A549 (cell line): Measurements from ENCODE around the gene OR10W1. TPM values are rescaled to one million over a fixed set of nuclear protein-coding genes. Genes with fewer than 3 reads are reported as not detected.

Experiments
- ATAC-seq, 2 experiments: fragments of 200-7000 bp in 1 of 2; fragments of >200 bp in 1 of 2; cut with Nextera tagmentation in 1 of 2; cut with Tn5 transposase in 1 of 2; 3 replicates each; pipeline versions ENCODE4 v1.8.0 to v1.9.1; 2018 to 2020; ENCODE audit warnings: mild to moderate bottlenecking in 1 of 2, moderate library complexity in 1 of 2
- CTCF ChIA-PET: fragments of 300-600 bp; sonication (Branson Sonifier 250); formaldehyde crosslinking; extraction: SDS; loops from one replicate; lab custom pipeline; 2021; ENCODE audit warnings: antibody characterized with exemption, inconsistent platforms; lab: Yijun Ruan, JAX
- POLR2A ChIA-PET: fragments of 350-600 bp; formaldehyde crosslinking; extraction: SDS; loops from one replicate; lab custom pipeline; 2021; ENCODE audit warnings: antibody characterized with exemption, inconsistent platforms; lab: Yijun Ruan, JAX
- DNase-seq, 2 experiments: peaks; one replicate each; pipeline versions ENCODE4 v3.0.0 to v3.0.0-alpha.2; 2011 to 2016; ENCODE audit warnings: low read depth in 1 of 2, low spot score in 1 of 2
- FAIRE-seq: peaks from 2 replicates; lab custom pipeline; 2011; peaks lifted over from hg19 to GRCh38; lab: Jason Lieb, UNC
- H3K27ac ChIP-seq, 2 experiments: fragments of >200 bp; sonication (Bioruptor Twin); formaldehyde crosslinking; 3 replicates each; pipeline ENCODE4 v1.5.1; 2016 to 2017
- H3K4me1 ChIP-seq: fragments of >200 bp; sonication (Bioruptor Twin); formaldehyde crosslinking; 3 replicates; pipeline ENCODE4 v1.6.1; 2016
- H3K4me2 ChIP-seq: fragments of >200 bp; sonication (Bioruptor Twin); formaldehyde crosslinking; 3 replicates; pipeline ENCODE4 v1.6.1; 2016
- H3K4me3 ChIP-seq: fragments of >200 bp; sonication (Bioruptor Twin); formaldehyde crosslinking; 3 replicates; pipeline ENCODE4 v1.5.1; 2016
- H3K9me3 ChIP-seq: fragments of >200 bp; sonication (Bioruptor Twin); formaldehyde crosslinking; 3 replicates; pipeline ENCODE4 v1.6.1; 2016
- BHLHE40 ChIP-seq: IDR thresholded peaks from 2 replicates; pipeline ENCODE4 v1.6.1; 2012; ENCODE audit warnings: low read depth, low read length, inconsistent platforms
- CBX8 ChIP-seq: fragments of 200-600 bp; sonication (generic); IDR thresholded peaks from 2 replicates; pipeline ENCODE4 v1.6.1; 2016
- CHD4 ChIP-seq: fragments of 200-600 bp; sonication (generic); IDR thresholded peaks from 2 replicates; pipeline ENCODE4 v1.6.1; 2016; ENCODE audit warnings: antibody characterized with exemption, mild to moderate bottlenecking, borderline replicate concordance
- CTCF ChIP-seq: fragments of >200 bp; sonication (Bioruptor Twin); formaldehyde crosslinking; IDR thresholded peaks from 3 replicates; pipeline ENCODE4 v1.5.1; 2016
- EHF ChIP-seq: fragments of 250-450 bp; sonication (Bioruptor Pico); IDR thresholded peaks from 2 replicates; pipeline ENCODE4 v1.5.0; 2020; ENCODE audit warnings: mild to moderate bottlenecking
- EP300 ChIP-seq, 2 experiments: fragments of >200 bp; sonication (Bioruptor Twin); formaldehyde crosslinking; IDR thresholded peaks; 2 replicates in 1 of 2; 3 replicates in 1 of 2; pipeline ENCODE4 v1.6.1; 2016 to 2017
- ESRRA ChIP-seq: fragments of 150-350 bp; IDR thresholded peaks from 2 replicates; pipeline ENCODE4 v1.6.1; 2014; ENCODE audit warnings: mild to moderate bottlenecking, low read length, borderline replicate concordance
- FOSL2 ChIP-seq, 2 experiments: fragments of 450-650 bp in 1 of 2; fragments of >200 bp in 1 of 2; sonication (Bioruptor Twin) in 1 of 2; formaldehyde crosslinking; IDR thresholded peaks; 2 replicates each; pipeline versions ENCODE4 v1.5.0 to v1.6.1; 2016 to 2020; ENCODE audit warnings: mild to moderate bottlenecking in 1 of 2, moderate library complexity in 1 of 2
- FOXS1 ChIP-seq: fragments of 250-450 bp; sonication (Bioruptor Pico); IDR thresholded peaks from 2 replicates; pipeline ENCODE4 v1.5.0; 2020; ENCODE audit warnings: mild to moderate bottlenecking, moderate library complexity
- HDAC2 ChIP-seq: fragments of 200-600 bp; sonication (generic); IDR thresholded peaks from 2 replicates; pipeline ENCODE4 v1.6.1; 2016
- HEYL ChIP-seq: fragments of 250-450 bp; sonication (Bioruptor Pico); IDR thresholded peaks from 2 replicates; pipeline ENCODE4 v1.8.0; 2021; ENCODE audit warnings: mild to moderate bottlenecking, moderate library complexity
- HOXA7 ChIP-seq: fragments of 250-450 bp; sonication (Bioruptor Pico); IDR thresholded peaks from 2 replicates; pipeline ENCODE4 v1.5.0; 2020; ENCODE audit warnings: mild to moderate bottlenecking, moderate library complexity
- HOXB13 ChIP-seq: fragments of 250-450 bp; sonication (Bioruptor Pico); IDR thresholded peaks from 2 replicates; pipeline ENCODE4 v1.5.0; 2020; ENCODE audit warnings: low read depth, mild to moderate bottlenecking, moderate library complexity
- JUN ChIP-seq, 2 experiments: fragments of >200 bp; sonication (Bioruptor Twin); formaldehyde crosslinking; IDR thresholded peaks; 2 replicates in 1 of 2; 3 replicates in 1 of 2; pipeline ENCODE4 v1.6.1; 2016 to 2017
- JUNB ChIP-seq: fragments of >200 bp; sonication (Bioruptor Twin); formaldehyde crosslinking; IDR thresholded peaks from 2 replicates; pipeline ENCODE4 v1.6.1; 2016
- KDM5A ChIP-seq: fragments of 200-600 bp; sonication (generic); IDR thresholded peaks from 2 replicates; pipeline ENCODE4 v1.6.1; 2016; ENCODE audit warnings: antibody characterized with exemption, mild to moderate bottlenecking
- MAZ ChIP-seq: fragments of 150-350 bp; IDR thresholded peaks from 2 replicates; pipeline ENCODE4 v1.6.1; 2014; ENCODE audit warnings: antibody characterized with exemption, low read depth, low read length, borderline replicate concordance
- NPAS2 ChIP-seq: fragments of 250-450 bp; sonication (Bioruptor Pico); IDR thresholded peaks from 2 replicates; pipeline ENCODE4 v1.8.0; 2022; ENCODE audit warnings: mild to moderate bottlenecking, moderate library complexity, borderline replicate concordance
- NR3C1 ChIP-seq: fragments of >200 bp; sonication (Bioruptor Twin); formaldehyde crosslinking; IDR thresholded peaks from 3 replicates; pipeline ENCODE4 v1.6.1; 2017
- PBX3 ChIP-seq: IDR thresholded peaks from 2 replicates; pipeline ENCODE4 v1.6.1; 2012
- POLR2A ChIP-seq: IDR thresholded peaks from 2 replicates; pipeline ENCODE4 v1.6.1; 2012; ENCODE audit warnings: mild to moderate bottlenecking, low read length
- POLR2AphosphoS2 ChIP-seq: conservative IDR thresholded peaks from 2 replicates; pipeline ENCODE4 v1.6.1; 2012; ENCODE audit warnings: low read length, improper control_type of control experiment, inconsistent platforms
- RAD21 ChIP-seq, 2 experiments: fragments of >200 bp in 1 of 2; sonication (Bioruptor Twin) in 1 of 2; formaldehyde crosslinking in 1 of 2; IDR thresholded peaks in 1 of 2; conservative IDR thresholded peaks in 1 of 2; 2 replicates in 1 of 2; 3 replicates in 1 of 2; pipeline ENCODE4 v1.6.1; 2012 to 2018; ENCODE audit warnings: inconsistent platforms in 1 of 2
- RARB ChIP-seq: fragments of 250-450 bp; sonication (Bioruptor Pico); IDR thresholded peaks from 2 replicates; pipeline ENCODE4 v1.8.0; 2021; ENCODE audit warnings: mild to moderate bottlenecking, moderate library complexity
- SMC3 ChIP-seq: fragments of >200 bp; sonication (Bioruptor Twin); formaldehyde crosslinking; IDR thresholded peaks from 3 replicates; pipeline ENCODE4 v1.6.1; 2018; ENCODE audit warnings: inconsistent platforms
- TP53 ChIP-seq: fragments of 250-450 bp; sonication (Bioruptor Pico); IDR thresholded peaks from 2 replicates; pipeline ENCODE4 v1.5.0; 2021; ENCODE audit warnings: mild to moderate bottlenecking, moderate library complexity
- ZC3H11A ChIP-seq: fragments of 450-650 bp; IDR thresholded peaks from 2 replicates; pipeline ENCODE4 v1.6.1; 2014; ENCODE audit warnings: antibody characterized with exemption, mild to moderate bottlenecking
- ZFP36 ChIP-seq: fragments of 450-650 bp; IDR thresholded peaks from 2 replicates; pipeline ENCODE4 v1.6.1; 2014; ENCODE audit warnings: borderline replicate concordance; ENCODE audit not compliant: partially characterized antibody
- WGBS: methylation state at CpG from one replicate; pipeline ENCODE4 v1.1.6; 2017; ENCODE audit errors: missing lambda C conversion rate; 5-methylcytosine and 5-hydroxymethylcytosine counted together
- polyA plus RNA-seq, 4 experiments: library from polyadenylated mRNA; depleted of rRNA in 3 of 4; stranded (reverse); fragments of >200 nt; fragmentation: RNase III in 1 of 4; extraction: RNeasy Plus Mini Kit Qiagen cat#74134 plus additional on column Dnase treatment in 1 of 4; gene quantifications; 2 replicates in 3 of 4; 3 replicates in 1 of 4; pipeline ENCODE4 v1.2.3, GENCODE V29; 2011 to 2017
- TF ChIP-seq, protein P1 (sequence below): fragments of 450-650 bp; IDR thresholded peaks from 2 replicates; pipeline ENCODE4 v1.6.1; 2014; ENCODE audit warnings: antibody characterized with exemption

The OR10W1 gene
- polyA plus RNA-seq, 2 of the 4 experiments (the other 2 are of a cell fraction), result not detected

GRCh38 chr11:58292017-58292416 is 24.0 kb upstream of the OR10W1 start:
- no peak for TF ChIP-seq RARB (CRISPR knock-in tag)
- no peak for TF ChIP-seq HOXA7
- no peak for TF ChIP-seq ZC3H11A
- TF ChIP-seq PBX3, result no peak
- TF ChIP-seq, protein P1, sequence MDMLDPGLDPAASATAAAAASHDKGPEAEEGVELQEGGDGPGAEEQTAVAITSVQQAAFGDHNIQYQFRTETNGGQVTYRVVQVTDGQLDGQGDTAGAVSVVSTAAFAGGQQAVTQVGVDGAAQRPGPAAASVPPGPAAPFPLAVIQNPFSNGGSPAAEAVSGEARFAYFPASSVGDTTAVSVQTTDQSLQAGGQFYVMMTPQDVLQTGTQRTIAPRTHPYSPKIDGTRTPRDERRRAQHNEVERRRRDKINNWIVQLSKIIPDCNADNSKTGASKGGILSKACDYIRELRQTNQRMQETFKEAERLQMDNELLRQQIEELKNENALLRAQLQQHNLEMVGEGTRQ, result no peak
- no peak for TF ChIP-seq NR3C1
- no peak for TF ChIP-seq JUNB
- TF ChIP-seq EP300 (IDR thresholded peaks at IDR 0.05), result no peak
- no peak for TF ChIP-seq NPAS2 (CRISPR knock-in tag)
- TF ChIP-seq HOXB13, result no peak
- no peak for TF ChIP-seq RAD21 (conservative IDR thresholded peaks at IDR 0.05 in 1 of 2, IDR thresholded peaks at IDR 0.05 in 1 of 2)
- TF ChIP-seq JUN (IDR thresholded peaks at IDR 0.05), result no peak
- TF ChIP-seq ESRRA, result no peak
- no peak for TF ChIP-seq HEYL (CRISPR knock-in tag)
- TF ChIP-seq POLR2A, result no peak
- TF ChIP-seq KDM5A, result no peak
- TF ChIP-seq MAZ, result no peak
- TF ChIP-seq CHD4, result no peak
- no peak for TF ChIP-seq HDAC2
- ChIA-PET POLR2A (no interaction called here), CTCF (no interaction called here)
- H3K4me3 ChIP-seq, result no peak overlapping the region
- FAIRE-seq (no peak), ATAC-seq (no peak), DNase-seq (no peak)
- H3K27ac ChIP-seq, result no peak overlapping the region
- no peaks in the 10 kb centered on the region for H3K9me3 ChIP-seq
- no peaks in the 10 kb centered on the region for H3K4me1 ChIP-seq
- 49% methylated on average over 21 of the region's 21 CpGs for WGBS
- no peak overlapping the region for H3K4me2 ChIP-seq

DNA sequence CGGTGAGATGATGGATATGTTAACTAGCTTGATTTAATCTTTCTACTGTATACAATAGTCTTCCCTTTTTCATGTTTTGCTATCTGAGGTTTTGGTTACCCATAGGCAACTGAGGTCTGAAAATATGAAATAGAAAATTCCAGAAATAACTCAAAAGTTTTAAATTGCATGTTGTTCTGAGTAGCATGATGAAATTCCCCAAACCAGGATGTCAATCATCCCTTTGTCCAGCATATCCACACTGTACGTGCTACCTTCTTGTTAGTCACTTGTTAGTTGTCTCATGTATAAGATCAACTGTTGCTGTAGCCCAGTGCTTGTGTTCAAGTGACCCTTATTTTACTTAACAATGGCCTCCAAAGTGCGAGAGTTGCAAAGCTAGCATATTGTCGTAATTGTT is 21.2 kb upstream of the OR10W1 start:
- no peak for DNase-seq
- Histone ChIP-seq H3K27ac (no peak overlapping the region), H3K4me3 (no peak overlapping the region), H3K4me1 (no peaks in the 10 kb centered on the region), H3K4me2 (no peak overlapping the region), H3K9me3 (no peaks in the 10 kb centered on the region)
- no peak for ATAC-seq
- WGBS, result 6% methylated on average over 4 of the region's 4 CpGs
- TF ChIP-seq ZFP36, result no peak
- TF ChIP-seq EHF, result no peak
- TF ChIP-seq CHD4, result no peak
- TF ChIP-seq BHLHE40, result no peak
- no peak for TF ChIP-seq FOSL2 (IDR thresholded peaks at IDR 0.05)
- no peak for TF ChIP-seq FOSL2 (CRISPR knock-in tag; IDR thresholded peaks at IDR 0.05)
- no peak for TF ChIP-seq HOXA7
- TF ChIP-seq POLR2AphosphoS2, result no peak
- ChIA-PET CTCF (interaction anchor here (0.6 kb wide), 1 partner anchor 500 kb away, joined by 3 read pairs; no protein-coding TSS in a partner anchor), POLR2A (no interaction called here)
- no peak for FAIRE-seq

DNA sequence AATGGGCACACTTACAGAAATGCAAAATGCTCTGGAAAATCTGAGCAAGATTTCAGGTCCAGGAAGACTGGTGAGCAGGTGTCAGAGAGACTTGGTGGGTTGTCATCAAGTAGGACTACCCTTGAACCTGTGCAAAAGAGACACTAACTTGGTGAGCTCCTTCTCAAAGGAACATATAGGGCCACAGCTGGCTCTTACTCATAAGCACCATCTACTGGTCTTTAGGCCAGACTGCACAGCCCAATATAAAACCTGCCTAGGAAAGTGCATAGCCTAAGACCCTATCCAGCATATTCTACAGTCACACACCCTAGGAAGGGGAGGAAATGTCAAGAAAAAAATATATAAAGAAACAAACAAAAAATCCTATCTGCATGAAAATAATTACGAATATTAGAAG is 18.2 kb upstream of the OR10W1 start:
- no peaks in the 10 kb centered on the region for H3K4me1 ChIP-seq
- FAIRE-seq (no peak), ATAC-seq (peak; percentile 86 to 93), DNase-seq (peak; percentile 7 to 47)
- CTCF ChIA-PET, result interaction anchor here (0.7 to 1.3 kb wide), 4 partner anchors 10 to 536 kb away, joined by 3 to 6 read pairs (median 4); no protein-coding TSS in a partner anchor
- no peak overlapping the region for H3K4me3 ChIP-seq
- H3K9me3 ChIP-seq, result no peaks in the 10 kb centered on the region
- WGBS, result 0% methylated on average over 1 of the region's 1 CpG
- TF ChIP-seq SMC3, result 0 out of 3 replicates have a peak, but pooled peaks have one; percentile 23
- no peak for TF ChIP-seq CBX8
- peak; percentile 20; the same call in 1 of the 3 replicates for TF ChIP-seq CTCF
- no peak for TF ChIP-seq HOXA7
- TF ChIP-seq RAD21 (conservative IDR thresholded peaks at IDR 0.05 in 1 of 2, IDR thresholded peaks at IDR 0.05 in 1 of 2), result peak in 1 of 2 experiments; percentile 60; a peak in 2 of 5 replicates
- no peak for TF ChIP-seq TP53 (CRISPR knock-in tag)
- TF ChIP-seq FOXS1 (CRISPR knock-in tag), result no peak
- H3K4me2 ChIP-seq, result no peak overlapping the region
- H3K27ac ChIP-seq, result no peak overlapping the region
- POLR2A ChIA-PET, result no interaction called here
